NCI-H2029 (cell line): ENCODE results near the gene RNF11.
A peak's percentile ranks its signal among the peaks of the same experiment; 100 is the strongest.

Experiments used
- DNase-seq: peaks from one replicate; lab custom pipeline; 2025; lab: John Stamatoyannopoulos, UW

Gene RNF11

DNA sequence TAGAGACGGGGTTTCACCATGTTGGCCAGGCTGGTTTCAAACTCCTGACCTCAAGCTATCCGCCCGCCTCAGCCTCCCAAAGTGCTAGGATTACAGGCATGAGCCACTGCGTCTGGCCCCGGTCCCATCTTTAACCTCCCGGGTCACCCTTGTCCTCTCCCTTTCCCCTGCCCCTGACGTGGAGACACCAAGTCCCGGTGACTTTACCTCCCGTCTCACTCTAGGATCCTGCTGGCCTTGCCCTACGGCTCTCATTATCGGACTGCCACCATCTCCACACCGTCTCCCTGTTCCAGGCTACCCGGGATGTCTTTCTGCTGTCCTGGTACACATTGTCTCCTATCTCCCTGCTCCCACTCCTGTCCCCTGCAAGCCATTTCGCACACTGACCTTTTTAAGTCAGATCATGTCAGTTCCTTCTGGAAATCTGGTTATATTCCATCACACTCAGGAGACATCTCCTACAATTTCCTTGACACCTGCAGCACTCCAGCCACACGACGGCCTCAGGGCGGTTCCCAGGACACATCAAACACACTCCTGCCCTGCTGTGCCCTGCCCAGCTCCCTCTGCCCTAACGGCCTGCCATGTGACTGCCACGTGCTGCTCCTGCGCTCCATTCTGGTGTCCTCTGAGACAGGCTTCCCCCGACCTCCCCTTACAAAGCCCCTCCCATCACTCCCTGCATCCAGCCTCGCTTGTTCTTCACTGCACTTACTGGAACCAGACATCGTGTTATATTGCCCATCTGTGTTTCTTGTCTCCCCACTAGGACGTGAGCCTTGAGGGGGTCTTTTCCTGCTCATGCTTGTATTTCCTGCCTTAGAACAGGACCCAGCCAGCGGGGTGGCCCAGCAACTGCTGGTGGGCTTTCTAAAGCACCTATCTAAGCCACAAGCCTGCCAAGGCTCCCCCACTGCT, 61.6 kb downstream of the RNF11 start:
- DNase-seq = peak; percentile 80

DNA sequence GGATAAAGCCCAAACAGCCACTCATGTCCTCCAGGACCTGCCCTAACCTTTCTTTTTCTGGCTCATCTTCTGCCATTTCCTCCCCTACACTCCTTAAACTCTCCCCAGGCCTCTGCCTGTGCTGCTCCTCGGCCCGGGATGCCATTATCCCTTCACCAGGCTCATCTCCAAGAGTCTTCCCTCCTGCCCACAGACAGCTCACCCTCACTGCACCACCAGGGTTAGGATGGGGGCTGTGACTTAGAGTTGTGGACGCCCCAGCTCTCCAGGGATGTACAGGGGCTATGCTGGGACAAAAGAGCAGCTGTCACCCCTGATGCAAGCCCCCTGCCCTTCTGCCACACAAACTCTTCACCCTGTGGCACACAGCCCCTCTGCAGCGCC, 62.2 kb downstream of the RNF11 start:
- DNase-seq = no peak

DNA sequence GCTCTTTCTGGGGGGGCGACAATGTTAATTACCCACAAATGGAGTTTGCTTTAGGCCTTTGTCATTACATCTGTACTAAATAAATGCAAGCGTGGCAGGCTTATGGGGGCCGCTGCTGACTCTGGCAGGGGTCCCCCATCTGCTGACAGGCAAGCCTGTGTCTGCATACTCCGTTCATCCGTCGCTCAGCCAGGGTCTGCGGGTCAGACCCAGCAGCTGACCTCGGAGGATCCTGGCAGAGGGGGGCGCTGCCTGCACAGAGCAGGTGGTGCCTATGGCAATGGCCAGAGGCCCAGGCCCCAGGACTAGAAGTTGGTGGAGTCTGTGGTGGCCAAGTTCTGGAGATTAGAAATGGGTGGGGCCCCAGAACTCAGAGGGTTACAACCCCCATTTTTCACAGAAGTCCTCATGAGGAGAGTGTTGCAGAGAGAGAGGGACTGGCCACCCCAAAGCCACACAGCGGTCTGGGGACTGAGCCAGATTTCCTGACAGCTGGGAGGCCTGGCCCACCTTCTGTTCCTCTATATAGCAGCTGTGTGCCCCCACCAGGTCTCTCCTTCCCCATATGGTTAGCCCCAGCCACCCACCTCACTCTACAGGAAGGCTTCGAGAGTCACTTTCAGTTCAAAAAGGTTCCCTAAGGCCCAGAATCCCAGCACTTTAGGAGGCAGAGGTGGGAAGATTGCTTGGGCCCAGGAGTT, 63.3 kb downstream of the RNF11 start:
- no peak for DNase-seq

- no peak for DNase-seq
Measured at GRCh38 chr1:51299981-51300670, 64.1 kb downstream of the RNF11 start.

- DNase-seq = no peak
Measured at GRCh38 chr1:51301152-51301843, 65.2 kb downstream of the RNF11 start.

GRCh38 chr1:51301844-51302162, 65.7 kb downstream of the RNF11 start:
- DNase-seq = no peak

GRCh38 chr1:51302270-51302669, 66.2 kb downstream of the RNF11 start:
- DNase-seq = no peak

GRCh38 chr1:51302746-51303145, 66.7 kb downstream of the RNF11 start:
- DNase-seq = no peak

- no peak for DNase-seq
Measured at GRCh38 chr1:51303315-51303714, 67.2 kb downstream of the RNF11 start.

GRCh38 chr1:51303751-51304251, 67.7 kb downstream of the RNF11 start:
- no peak for DNase-seq

DNA sequence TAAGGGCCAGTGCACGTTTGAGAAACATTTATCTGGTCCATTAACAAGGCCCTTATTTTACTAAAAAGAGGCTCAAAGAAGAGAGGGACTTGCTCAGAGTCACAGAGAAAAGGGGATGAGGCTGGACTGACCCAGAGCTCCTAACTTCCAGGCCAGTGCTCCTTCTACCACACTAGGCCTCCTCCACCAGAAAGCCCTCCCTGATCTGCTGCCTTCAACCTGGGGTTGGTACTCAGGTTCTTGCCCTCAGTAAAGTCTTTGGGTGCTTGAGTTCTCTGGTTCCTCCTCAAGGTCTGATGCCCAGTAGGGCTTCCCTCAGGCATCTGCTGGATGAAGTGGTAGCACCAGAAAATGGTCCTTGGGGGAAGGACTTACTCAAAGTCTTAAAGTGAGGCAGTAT, 68.3 kb downstream of the RNF11 start:
- no peak for DNase-seq

DNA sequence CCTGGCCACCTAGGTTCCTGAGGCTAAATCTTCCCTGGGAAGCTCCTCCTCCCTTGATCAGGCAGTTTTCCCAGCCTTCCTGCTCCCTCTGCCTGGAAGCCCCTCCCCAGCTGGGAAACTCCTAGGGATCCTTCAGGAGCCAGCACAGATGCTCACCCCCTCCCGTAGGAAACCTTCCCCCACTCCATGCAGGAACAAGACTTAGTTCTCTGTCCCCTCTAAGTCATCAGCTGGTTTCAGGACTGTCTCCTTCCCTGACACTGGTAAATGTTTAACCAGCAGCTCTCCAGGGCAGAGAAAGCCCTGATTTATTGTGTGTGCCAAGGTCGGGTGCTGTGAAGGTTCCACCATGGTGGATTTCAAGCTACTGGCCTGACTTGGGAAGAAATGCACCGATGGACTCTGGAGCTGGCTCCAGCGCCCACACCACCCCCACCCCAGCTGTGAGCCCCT, 69.3 kb downstream of the RNF11 start:
- DNase-seq = no peak

GRCh38 chr1:51306950-51307349, 70.9 kb downstream of the RNF11 start:
- peak; percentile 78 for DNase-seq

GRCh38 chr1:51308636-51309035, 72.6 kb downstream of the RNF11 start:
- no peak for DNase-seq

GRCh38 chr1:51309291-51309690, 73.2 kb downstream of the RNF11 start:
- no peak for DNase-seq

- DNase-seq = no peak
Measured at GRCh38 chr1:51310871-51311613, 75.0 kb downstream of the RNF11 start.

GRCh38 chr1:51311826-51312225, 75.8 kb downstream of the RNF11 start:
- no peak for DNase-seq

GRCh38 chr1:51312718-51313117, 76.6 kb downstream of the RNF11 start:
- DNase-seq = no peak

- no peak for DNase-seq
Measured at GRCh38 chr1:51313268-51313852, 77.3 kb downstream of the RNF11 start.

- no peak for DNase-seq
Measured at GRCh38 chr1:51313961-51314777, 78.1 kb downstream of the RNF11 start.
